HG03025 (cell line): ENCODE results near the gene FCN3.
A peak's percentile ranks its signal among the peaks of the same experiment; 100 is the strongest.
"Not testable (repeated sequence)": the region's sequence is repeated elsewhere in the genome, so short reads cannot be mapped to it uniquely, and the experiment has no call there.

Experiments
- ATAC-seq: cut with Tn5 transposase; IDR thresholded peaks from one replicate; pipeline ENCODE4 v1.9.1; 2021; ENCODE audit warnings: mild to moderate bottlenecking, moderate library complexity; ENCODE audit not compliant: unreplicated experiment, low FRiP score

The FCN3 gene

DNA sequence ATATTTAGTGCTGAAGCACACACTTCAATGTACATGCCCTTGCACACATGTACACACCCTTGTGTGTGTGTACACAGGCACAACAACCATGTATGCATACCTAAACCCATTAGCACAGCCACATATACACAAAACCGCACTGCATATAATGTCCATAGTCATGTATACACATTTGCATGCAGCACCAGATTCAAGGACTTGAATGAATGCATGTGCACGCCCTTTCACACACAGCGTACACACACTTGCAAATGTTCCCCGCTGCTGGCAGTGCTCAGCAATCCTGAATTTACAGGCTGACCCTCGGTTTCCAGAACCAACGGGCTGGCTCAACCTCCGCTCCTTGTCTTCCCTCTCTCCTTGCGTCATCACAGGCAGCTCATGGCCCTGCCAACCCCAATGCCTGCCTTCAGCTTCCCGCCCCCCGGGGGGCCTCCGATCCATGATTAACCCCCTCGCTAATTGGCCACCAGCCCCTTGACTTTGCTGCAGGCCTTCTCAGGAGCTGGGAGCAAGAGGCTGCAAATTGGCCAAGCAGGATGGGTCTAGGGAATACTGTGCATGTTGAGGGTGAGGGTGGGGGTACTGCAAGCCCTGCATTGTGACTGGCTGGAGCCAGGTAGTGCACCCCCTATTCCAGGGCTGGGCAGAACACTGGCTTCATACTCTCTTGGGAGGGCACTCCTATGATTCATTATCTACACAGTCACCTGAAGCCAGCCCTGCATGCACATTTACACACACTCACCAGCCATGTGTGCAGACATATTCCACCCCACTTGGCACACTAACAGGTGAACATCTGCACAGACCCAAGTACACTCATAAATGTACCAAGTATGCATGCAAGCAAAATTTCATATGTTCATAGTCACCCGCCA, 25.7 kb upstream of the FCN3 start:
- ATAC-seq = no peak

DNA sequence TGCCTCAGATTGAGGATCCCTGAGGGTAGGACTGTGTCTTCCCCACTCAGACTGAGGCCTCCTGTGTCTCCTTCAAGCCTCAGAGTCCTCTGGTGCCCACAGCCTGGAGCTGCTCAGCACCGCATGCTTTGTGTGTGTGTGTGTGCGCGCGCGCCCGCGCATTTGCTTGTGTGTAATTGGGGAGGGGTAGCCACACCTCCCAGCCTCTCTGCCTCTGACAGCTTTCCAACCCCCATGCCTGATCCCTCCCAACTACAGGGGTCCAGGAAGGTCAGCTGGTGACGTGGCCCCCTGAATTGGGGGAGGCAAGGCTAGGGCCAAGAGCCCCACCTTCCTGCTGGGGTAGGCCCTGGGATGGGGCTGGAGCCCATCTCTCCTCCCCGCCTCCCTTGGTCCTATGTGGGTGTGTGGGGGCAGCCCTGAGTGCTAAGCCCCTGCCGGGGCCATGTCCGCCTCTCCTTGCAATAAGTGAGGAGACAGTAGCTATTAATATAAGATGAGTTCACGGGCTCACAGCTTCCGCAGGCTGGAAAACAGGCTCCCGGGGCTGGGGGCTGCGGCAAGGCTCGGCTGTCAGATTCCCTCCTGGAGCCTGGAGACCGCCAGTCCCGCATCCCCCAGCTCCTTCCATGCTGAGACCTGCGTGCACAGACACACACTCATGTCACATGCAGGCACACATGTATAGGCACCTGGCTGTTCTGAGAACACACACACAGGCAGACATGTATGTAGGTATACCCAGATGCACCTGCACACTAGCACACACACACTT, 24.8 kb upstream of the FCN3 start:
- no peak for ATAC-seq

DNA sequence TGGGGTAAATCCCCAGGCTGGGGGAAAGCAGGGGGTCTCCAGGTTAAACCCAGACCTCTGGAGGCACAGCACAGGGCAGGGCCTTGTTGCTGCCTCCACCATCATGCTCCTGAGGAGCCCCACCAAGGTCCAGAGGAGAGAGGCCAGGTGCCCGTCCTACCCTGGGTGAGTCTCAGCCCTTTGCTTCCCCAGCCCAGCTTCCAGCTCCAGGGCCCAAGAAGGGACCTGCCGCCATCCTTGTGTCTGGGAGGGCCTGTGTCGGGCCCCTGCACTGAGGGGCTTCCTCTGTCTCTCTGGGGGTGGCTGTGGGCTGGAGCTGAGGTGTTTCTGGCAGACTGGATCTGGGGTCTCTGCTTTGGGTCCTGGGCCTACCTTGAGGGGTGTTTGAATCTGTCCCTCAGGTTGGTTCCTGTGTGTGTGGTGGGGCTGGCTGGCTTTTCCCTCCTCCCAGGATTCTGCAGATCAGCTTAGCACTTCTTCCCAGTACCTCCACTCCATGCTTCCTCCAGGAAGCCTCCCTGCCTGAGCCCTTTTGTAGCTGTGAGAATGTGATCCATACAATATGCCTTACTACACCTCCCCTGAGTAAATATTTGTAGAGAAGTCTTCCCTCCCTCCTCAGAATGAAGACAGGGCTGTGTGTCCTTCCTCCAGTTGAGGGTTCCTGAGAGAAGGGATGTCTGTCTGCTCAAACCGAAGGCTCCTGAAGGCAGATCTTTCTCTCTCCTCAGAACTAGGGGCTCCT, 24.0 kb upstream of the FCN3 start:
- ATAC-seq = no peak

DNA sequence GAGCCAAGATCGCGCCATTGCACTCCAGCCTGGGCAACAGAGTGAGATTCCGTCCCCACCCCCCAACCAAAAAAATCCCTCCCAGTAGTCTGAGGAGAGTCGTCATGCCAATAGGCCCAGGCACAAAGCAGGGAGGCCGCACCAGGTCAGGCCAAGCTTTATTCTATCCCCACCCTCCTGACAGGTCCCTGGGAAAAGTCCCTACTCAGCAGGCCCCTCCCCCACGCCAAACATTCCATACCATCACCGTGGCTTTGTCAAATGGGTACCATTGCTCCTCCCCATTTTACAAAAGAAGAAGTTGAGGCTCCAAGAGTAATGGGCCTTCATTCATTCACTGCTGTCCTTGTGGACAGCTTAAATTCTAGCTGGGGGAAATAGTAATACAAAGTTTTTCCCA, 23.1 kb upstream of the FCN3 start:
- ATAC-seq = no peak

DNA sequence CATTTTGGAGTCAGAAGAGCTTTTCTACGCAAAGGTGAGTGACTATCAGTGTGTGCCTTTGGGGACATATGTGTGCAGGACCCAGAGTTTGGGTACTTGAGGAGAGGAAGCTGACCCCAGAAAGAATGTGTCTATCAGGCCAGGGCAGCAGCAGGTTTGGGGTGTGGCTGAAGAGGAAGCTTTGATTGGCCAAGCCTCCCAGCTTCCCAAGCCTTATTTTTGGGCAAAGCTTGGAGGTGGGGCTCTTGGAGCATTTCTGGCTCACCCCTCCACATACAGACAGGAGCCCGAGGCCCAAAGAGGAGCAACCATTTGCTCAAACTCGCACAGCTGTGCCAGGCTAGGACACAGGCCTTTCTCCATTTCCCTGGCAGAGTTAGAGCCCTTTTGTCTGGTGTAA, 22.5 kb upstream of the FCN3 start:
- ATAC-seq = no peak

DNA sequence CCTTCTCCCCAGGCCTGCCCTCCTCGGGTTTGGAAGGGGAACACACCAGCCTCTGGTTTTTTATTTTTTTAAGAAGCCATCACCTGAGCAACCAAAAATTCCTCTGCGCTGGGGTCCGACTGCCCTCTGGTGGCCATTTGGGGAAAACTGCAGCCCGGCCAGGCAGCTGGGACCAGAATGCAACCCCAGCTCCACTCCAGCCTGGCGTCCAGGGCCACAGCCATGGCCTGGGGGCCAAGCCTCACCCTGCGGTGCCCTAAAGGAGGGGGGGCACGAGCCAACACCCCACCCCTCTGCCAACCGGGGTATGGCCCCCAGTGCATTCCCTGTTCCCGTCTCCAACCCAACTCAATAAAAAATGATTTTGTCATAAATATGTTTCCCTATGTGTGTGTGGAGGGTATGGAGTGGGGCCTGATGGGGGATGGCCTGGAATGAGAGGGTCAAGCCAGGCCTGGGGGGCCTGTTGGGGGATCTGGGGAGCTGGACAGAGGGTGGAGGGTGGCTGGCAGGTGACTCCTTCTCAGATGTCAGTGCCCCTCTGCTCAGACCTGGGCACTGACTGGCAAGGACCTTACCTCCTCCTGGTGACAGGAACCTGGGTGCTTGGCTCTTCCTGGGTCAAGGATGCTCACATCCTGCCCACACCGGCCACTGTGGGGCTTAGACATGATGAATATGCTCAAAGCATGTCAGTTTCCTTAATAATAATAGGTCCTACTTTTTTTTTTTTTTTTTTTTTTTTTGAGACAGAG, 21.0 kb upstream of the FCN3 start:
- no peak for ATAC-seq

DNA sequence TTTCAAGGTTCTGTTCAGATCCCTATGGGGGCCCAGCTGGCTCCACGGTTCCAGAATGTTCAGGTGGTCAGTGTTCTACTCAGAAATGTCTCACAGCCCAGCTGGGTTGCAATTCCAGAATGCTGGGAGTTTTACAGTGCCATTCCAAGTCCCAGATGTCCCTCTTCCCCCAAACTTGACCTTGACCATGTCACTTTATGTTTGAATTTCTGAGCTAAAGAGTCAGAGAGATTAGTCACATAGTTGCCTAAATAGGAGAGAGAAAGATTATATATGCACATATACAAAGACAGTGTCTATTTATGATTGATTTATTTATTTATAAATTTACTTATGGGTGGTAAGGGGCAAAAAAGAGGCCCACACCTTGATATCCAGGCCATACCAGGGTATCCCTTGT, 20.3 kb upstream of the FCN3 start:
- no peak for ATAC-seq

DNA sequence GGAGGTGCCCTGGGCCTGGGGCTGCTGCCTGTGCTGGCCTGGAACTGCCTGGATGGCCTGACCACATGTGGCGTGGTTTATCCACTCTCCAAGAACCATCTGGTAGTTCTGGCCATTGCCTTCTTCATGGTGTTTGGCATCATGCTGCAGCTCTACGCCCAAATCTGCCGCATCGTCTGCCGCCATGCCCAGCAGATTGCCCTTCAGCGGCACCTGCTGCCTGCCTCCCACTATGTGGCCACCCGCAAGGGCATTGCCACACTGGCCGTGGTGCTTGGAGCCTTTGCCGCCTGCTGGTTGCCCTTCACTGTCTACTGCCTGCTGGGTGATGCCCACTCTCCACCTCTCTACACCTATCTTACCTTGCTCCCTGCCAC, 19.6 kb upstream of the FCN3 start:
- ATAC-seq = no peak

DNA sequence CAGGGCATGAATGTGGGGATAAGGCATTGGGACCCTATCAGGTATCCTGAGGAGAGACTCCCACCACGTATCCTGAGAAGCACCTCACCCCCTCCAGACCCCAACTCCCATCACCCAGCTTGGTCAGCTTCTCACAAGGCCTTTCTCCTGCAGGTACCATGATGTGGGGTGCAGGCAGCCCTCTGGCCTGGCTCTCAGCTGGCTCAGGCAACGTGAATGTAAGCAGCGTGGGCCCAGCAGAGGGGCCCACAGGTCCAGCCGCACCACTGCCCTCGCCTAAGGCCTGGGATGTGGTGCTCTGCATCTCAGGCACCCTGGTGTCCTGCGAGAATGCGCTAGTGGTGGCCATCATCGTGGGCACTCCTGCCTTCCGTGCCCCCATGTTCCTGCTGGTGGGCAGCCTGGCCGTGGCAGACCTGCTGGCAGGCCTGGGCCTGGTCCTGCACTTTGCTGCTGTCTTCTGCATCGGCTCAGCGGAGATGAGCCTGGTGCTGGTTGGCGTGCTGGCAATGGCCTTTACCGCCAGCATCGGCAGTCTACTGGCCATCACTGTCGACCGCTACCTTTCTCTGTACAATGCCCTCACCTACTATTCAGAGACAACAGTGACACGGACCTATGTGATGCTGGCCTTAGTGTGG, 19.1 kb upstream of the FCN3 start:
- no peak for ATAC-seq

DNA sequence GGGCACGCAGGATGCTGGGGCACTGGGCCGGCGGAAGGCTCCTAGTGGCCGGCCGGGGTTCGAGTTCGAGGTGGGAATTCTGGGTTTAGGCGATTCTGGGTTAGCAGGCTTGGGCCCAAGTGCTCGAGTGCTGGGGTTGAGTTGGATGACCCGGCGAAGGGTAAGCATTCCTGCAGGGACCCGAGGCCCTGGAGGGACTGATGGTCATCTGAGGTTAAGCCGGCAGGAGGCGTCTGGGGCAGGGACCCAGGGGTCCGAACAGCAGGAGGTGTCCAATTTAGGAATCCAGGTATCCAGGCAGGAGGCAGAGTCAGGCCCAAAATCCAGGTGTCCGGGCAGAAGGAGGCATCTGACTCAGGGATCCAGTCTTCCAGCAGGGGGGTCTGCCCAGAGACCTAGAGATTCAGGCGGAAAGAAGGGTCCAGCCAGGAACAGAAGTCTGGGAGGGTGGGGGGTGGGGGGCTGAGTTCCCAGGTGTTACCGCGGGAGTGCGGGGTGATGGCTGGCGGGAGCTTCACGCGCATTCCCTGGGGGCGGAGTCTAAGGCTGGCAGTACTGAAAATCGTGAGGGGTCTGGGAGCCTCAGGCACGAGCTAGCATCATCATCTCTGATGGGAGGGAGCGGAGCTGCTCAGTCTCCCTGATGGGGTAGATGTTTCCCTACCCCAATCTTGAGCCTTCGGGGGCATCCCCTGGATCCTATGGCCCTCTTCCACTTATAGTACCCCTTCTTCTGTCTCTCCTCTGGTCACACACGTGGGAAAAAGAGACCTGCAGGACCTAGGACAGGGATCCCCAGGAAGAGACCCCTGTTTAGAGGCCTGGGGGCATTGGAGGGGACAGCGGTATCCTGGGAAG, 18.4 kb upstream of the FCN3 start:
- no peak for ATAC-seq

DNA sequence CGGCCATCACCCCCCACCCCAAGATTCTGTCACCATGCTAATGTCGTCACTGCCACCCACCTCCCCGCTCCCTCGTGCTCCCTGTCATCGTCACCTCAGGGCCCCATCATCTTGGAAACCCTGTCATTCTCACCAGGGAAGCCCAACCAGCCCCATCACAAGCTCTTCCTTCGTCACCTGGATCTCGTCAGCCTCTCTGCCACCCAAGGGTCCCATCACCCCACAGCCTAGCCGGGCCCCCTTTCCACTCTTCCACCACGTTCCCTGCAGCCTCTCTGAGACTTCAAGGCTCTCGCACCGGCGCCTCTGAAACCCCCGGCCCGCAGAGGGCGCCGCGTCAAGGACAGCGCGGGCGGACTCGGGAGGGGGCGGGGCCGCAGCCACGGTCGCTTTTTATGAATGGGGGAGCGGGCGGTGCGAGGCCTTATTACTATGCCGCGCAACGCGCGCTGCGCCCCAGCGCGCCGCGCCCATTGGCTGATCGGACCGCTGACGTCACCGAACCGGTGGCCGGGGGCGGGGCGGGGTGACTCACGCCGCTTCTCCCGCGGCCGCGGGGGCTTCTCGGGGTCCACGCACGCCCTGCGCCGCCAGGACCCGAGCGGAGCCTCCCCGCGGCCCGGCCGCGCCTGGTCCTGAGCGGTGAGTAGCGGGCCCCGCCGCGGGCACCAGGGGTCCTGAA, 17.6 kb upstream of the FCN3 start, which contains the start of gene GPR3:
Gene GPR3, plus strand, starts transcription at position 527 of the 682 bp plus-strand sequence. CDS start 1,177 bp downstream, outside the sequence.
- ATAC-seq = peak; percentile 54

DNA sequence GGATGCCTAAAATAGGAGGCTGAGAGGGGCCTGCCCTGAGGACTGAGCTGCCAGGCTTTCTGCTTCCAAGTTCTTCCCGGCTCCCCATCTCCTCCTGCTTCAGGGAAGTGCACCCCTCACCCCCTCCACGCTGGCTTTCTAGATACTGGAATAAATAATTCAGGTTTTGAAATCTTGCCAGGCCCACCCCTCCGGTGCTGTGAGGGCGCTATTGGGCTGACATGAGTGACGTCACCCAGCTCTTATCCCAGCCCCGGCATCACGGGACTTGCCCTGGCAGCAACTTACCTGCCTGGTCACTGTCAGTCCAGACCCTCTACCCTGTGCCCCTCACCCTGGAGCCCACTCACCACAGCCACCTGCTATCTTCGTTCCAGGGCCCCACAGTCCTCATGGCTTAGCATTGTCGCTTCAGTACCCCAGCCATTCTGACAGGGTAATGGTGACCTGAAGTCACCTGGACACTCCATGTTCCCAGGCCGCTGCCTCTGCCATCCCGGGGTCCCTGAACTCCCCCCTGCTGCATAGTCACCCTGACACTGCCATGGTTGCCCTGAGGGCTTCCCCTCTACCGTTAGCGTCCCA, 17.0 kb upstream of the FCN3 start:
- no peak for ATAC-seq

DNA sequence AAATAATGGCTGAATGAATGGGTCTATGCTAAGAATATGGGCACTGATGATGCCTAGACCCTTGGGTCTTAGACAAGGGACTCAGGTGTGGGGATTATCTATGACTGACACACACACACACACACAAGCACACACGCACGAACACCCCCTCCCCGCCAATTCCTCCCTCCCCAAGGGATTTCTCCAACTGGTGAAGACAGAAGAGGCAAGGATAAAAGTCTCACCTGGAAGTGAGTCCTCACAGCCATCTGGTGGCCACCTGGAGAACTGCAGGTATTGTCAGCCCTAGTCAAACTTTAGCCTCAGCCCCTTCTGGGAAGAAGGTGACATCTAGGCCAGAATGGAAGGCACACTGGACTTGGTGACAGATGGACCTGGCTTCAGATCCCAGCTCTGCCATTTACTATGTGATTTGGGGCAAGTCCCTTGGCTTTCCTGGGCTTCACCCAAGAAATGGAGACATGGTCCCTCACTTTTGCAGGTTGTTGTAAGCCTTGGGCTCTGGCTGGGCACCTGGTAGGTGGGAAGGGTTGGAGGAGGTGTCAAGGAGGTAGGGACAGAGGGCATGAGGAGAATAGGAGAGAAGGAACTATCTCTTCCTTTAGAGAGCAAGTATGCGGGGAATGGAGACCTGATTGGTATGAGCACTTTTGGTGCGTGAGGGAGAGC, 13.8 kb upstream of the FCN3 start:
- no peak for ATAC-seq

DNA sequence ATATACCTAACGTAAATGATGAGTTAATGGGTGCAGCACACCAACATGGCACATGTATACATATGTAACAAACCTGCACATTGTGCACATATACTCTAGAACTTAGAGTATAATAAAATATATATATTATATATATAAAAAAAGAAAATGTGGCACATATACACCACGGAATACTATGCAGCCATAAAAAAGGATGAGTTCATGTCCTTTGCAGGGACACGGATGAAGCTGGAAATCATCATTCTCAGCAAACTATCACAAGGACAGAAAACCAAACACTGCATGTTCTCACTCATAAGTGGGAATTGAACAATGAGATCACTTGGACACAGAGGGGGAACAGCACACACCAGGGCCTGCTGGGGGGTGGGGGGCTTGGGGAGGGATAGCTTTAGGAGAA, 10.2 kb upstream of the FCN3 start:
- not testable (repeated sequence) for ATAC-seq

DNA sequence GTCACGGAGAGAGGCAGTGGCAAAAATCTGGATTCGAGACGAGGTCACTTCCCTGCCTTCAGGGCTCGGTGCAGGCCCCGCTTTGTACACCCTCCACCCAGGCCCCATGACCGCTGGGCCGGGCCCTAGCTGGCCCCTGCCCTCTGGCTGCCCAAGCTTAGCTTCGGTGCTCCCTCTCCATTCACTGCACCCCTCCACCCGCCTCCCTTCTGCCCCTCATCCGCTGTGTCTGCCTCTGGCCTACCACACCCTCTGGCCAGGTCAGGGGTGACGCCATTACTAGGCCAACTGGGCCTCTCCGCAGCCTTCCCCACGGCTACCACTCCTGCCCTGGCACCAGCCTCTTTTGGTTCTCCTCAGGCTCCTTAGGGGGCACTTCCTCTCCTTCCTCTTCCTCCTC, 9.0 kb upstream of the FCN3 start:
- ATAC-seq = no peak

DNA sequence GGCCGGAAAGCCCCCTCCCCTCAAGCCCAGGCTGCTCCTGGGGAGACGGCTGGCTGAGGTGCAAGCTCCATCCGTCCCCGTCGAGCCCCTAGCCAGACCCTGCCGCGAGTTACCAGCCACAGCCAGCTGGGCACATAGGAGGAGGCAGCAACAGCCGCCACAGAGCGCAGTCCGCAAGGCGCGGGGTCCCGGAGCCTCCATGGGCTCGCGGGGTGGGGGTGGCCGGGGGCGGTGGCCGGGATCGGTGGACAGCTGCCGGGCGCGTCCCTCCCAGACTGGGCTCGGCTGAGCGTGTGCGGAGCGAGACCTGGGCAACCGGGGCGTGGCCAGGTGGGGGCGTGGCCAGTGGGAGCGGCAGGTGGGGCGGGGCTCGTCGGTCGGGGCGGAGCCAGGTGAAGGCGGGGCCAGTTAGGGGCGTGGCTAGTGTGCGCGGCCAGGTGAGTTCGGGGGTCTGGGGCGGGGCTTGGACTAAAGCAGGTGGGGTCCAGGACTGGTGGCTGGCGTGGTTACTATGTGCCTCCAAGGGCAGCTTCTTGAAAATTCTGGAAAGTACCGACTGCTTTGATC, 8.5 kb upstream of the FCN3 start, which contains the start of gene CD164L2:
Gene CD164L2, minus strand, starts transcription at position 295 of the 567 bp plus-strand sequence. Its CDS starts 94 bp downstream, at position 201.
- no peak for ATAC-seq
